ENCODE data around the gene ZNF18.

The ZNF18 gene

GRCh38 chr17:11997147-11997971, at the start of gene ZNF18:
TSS of gene ZNF18 (minus strand) at chr17:11997475. CDS start at chr17:11992829, 4,646 bp downstream.
- DNase-seq (ENCODE audit: low read depth in 3 of 3), result peak; percentile 90 to 93 (median 92)

- DNase-seq (ENCODE audit: low read depth in 3 of 3), result no peak
Observed at GRCh38 chr17:12046786-12047185, 49.5 kb upstream of the ZNF18 start.

DNA sequence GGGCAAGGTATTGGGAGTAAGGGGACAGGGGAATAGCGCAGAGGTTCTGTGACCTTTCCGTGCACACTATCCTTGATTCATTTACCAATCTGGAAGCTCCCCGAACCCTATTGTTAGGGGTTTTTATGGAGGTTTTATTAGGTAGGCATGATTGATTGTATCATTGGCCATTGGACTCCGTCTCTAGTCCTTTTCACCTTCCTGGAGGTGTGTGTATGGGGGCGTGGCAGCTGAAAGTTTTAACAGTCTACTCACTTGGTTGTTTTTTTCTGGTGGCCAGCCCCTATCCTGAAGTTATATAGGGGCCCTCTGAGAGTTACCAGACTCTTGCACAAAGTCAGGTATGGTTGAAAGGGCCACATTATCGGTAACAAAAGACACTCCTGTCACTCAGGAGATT, 46.4 kb upstream of the ZNF18 start:
- no peak for DNase-seq (ENCODE audit: low read depth in 3 of 3)

GRCh38 chr17:12041312-12041711, 44.0 kb upstream of the ZNF18 start:
- DNase-seq (ENCODE audit: low read depth in 3 of 3), result no peak

- DNase-seq (ENCODE audit: low read depth in 3 of 3), result no peak
Observed at GRCh38 chr17:12040478-12040877, 43.2 kb upstream of the ZNF18 start.

DNA sequence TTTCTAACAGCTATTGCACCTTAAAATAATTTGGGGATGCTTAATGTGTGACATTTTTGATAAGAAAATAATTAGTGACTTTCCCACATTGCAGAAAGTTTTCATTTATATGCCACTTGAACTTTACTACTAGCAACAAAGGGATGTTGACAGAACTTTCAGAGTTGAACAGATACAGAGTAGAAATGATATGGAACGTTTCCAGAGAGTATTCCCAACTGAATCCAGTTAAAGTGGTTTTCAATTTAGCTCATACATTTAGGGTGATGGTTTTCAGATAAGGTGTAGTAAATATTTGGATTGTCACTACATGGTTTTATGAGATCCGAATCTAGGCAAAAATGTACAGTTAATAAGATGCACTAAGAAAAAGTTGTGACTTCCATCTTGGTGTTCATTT, 40.7 kb upstream of the ZNF18 start:
- no peak for DNase-seq (ENCODE audit: low read depth in 3 of 3)

- DNase-seq (ENCODE audit: low read depth in 3 of 3), result no peak
Observed at GRCh38 chr17:12035673-12036072, 38.4 kb upstream of the ZNF18 start.

DNA sequence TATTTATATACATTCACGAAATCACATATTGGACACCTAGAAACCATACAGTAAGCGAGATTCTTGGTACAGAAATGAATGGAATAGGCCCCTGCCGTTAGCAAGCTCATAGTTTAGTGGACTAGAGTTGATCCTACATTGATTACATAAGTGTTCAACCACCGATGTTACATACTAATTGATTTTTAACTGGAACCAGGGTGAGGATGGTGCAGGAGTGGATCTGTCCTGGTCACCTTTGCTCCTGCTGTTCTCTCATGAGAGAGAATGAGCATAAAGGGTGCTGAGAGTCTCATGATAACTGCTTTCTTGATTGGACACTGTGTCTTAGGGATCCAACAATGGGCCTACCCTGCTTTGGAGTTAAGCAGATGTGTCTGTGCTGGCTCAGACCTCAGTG, 37.3 kb upstream of the ZNF18 start:
- DNase-seq (ENCODE audit: low read depth in 3 of 3), result no peak

DNA sequence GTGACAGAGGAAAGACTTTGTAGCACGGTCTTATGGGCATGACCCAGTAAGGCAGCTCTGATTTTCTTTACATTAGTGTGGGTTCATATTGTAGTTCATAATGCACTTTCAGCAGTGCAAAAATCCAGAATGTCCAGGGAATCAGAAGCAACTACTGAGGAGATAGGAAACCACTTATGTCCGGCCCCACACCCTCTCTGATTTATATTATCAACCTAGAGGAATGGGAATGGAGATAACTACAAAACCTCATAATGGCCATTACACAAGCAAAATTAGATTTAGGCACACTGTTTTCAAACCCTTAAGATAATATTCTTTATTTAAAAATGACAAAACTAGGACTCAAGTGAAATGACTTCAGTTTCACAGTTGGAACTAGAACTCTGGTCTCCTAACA, 31.3 kb upstream of the ZNF18 start:
- DNase-seq (ENCODE audit: low read depth in 3 of 3), result no peak

DNA sequence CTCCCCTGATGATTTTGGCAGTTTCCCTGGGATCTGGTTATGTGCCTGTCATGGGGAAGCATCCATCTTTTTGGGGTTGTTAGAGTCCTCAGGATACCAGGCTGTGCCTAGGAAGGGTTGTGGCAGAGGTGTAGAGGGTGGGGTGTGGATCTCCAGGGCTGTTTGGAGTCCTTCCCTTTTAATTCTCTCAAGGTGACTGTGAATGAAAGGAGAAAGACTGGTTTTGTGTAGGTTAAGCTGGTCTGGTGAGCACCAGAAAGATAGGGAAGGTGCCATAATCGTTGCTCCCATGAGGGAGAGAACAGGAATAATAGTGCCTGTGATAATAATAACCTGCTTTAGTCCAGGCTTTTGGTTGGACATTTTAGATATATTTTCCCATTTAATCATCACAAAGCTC, 30.4 kb upstream of the ZNF18 start:
- DNase-seq (ENCODE audit: low read depth in 3 of 3), result no peak

DNA sequence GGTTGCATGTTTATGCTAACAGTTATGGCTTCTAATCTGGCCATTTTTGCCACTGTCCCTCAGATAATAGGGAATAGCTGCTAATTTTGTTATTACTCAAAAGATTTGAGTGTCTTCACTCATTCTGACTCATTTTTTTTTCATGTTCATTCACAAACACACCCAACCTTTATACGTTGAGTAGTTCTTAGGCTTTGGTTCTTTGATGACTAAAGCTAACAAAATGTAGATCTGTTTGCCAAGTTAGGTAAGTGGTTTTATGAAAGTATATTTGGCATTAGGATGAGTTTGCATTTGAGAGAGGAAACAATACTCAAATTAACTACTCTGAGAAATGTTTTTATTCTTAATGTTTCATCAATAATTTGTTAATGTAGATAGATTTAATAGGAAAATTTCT, 27.1 kb upstream of the ZNF18 start:
- no peak for DNase-seq (ENCODE audit: low read depth in 3 of 3)

DNA sequence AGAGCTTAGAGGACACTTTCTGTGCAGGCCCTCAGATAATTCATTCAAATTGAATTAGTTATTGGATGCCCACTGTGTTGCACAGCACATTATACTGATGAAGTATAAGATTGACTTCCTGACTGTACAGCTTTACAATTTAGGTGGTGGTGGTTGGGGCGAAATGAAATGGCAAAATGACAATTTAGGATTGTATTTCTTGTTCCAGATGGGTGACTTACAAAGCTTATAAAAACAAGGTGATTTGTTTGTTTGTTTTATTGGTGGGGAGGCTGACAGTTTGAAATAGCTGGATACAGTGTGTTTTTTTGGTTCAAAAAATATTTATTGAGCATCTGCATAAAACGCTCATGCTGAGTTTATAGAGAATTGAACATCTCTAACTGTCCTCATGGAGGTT, 25.0 kb upstream of the ZNF18 start:
- DNase-seq (ENCODE audit: low read depth in 3 of 3), result no peak

- DNase-seq (ENCODE audit: low read depth in 3 of 3), result no peak
Observed at GRCh38 chr17:12021623-12022140, 24.4 kb upstream of the ZNF18 start.

- DNase-seq (ENCODE audit: low read depth in 3 of 3), result peak; percentile 90 to 93 (median 92)
Observed at GRCh38 chr17:12020642-12021622, 23.7 kb upstream of the ZNF18 start, which contains the start of gene MAP2K4. TSS of gene MAP2K4 (plus strand) at chr17:12020877. CDS start at chr17:12020887, 10 bp downstream.

GRCh38 chr17:12007466-12007865, 10.2 kb upstream of the ZNF18 start:
- no peak for DNase-seq (ENCODE audit: low read depth in 3 of 3)

- no peak for DNase-seq (ENCODE audit: low read depth in 3 of 3)
Observed at GRCh38 chr17:11999696-12000095, 2.4 kb upstream of the ZNF18 start.

GRCh38 chr17:11997972-11998233, 628 bp upstream of the ZNF18 start:
- no peak for DNase-seq (ENCODE audit: low read depth in 3 of 3)

DNA sequence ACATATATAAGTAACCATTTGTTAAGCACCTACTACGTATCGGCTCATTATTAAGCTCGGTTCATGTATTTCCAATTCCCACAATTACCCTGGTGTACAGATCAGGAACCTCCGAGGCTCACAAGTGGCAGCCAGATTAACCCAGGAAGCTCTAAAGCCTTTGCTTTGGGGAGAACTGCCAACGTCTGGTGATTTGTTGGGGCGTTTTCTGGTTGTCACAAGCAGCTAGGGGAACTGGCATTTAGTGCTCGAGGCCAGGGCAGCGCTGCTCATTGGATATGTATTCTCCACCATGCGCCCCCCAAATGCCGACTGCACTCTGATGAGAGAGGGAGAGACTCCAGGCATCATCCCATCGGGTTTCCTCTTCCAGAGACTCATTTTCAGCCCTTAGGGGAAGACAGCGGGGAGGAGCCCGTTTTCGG, 541 bp downstream of the ZNF18 start:
- no peak for DNase-seq (ENCODE audit: low read depth in 3 of 3)

DNA sequence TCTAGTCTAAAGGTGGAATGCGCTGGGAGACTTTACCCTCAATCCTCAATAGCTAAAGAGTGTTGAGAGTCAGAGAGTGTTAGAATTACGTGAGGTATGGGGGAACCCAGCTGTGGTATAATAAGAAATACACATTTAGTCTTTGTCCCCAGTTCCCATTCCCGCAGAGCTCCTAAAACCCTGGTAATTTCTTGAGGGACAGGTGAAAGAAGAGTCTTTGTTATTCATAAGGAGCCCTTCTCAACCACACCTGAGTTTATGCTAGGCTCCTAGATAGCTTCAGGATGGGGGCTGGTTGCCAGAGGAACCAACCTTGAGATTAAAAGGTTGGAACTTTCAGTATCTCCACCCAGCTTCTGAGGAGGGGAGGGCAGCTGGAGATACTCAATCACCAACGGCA, 5.8 kb downstream of the ZNF18 start:
- no peak for DNase-seq (ENCODE audit: low read depth in 3 of 3)

GRCh38 chr17:11990363-11990983, 6.8 kb downstream of the ZNF18 start:
- no peak for DNase-seq (ENCODE audit: low read depth in 3 of 3)

DNA sequence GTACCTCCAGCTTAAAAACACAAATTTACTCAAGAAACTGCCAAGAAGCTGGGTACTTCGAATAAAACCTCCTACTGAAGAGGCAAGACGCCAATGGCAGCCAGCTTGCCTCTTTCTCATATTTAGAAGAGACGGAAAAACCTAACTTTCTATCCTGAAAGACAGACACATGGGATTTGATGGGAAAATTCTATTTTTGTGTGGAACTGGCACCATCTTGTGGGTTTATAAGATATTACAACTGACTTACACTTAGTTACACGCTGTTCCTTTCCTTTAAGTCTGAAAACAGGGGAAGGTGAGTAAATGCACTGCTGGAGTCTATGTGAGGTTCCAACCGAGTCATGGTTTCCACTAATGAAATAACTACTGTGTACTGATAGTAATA, 10.3 kb downstream of the ZNF18 start:
- no peak for DNase-seq (ENCODE audit: low read depth in 3 of 3)

Measured in stimulated activated CD4-positive, alpha-beta T cell treated with anti-CD3 and anti-CD28 coated beads, TNF-alpha, amount 100 ng/mL, for 4 hours (primary cell).